Peyer's patch (tissue), 4 donors: ENCODE measurements around the gene IL1F10. TPM values are rescaled to one million over a fixed set of nuclear protein-coding genes. Genes with fewer than 3 reads are reported as not detected.

Experiments used
- DNase-seq, 3 donors: peaks; one replicate each; pipeline ENCODE4 v3.0.0-alpha.2; 2017 to 2019
- H3K27ac ChIP-seq, 4 donors: fragments of 200-600 bp; sonication (generic); one replicate each; pipeline ENCODE4 v1.5.1; 2016 to 2019
- H3K27me3 ChIP-seq, 2 donors: fragments of 200-600 bp; sonication (generic); one replicate each; pipeline ENCODE4 v1.5.1; 2019
- H3K36me3 ChIP-seq, 3 donors: fragments of 200-600 bp; sonication (generic); one replicate each; pipeline ENCODE4 v1.5.1; 2016 to 2019
- H3K4me1 ChIP-seq, 4 donors: fragments of 200-600 bp; sonication (generic); one replicate each; pipeline ENCODE4 v1.5.1; 2016 to 2019
- H3K4me3 ChIP-seq, 4 donors: fragments of 200-600 bp; sonication (generic); 1 replicate in 3 of 4; 2 replicates in 1 of 4; pipeline ENCODE4 v1.5.1; 2016 to 2019; ENCODE audit warnings: mild to moderate bottlenecking in 1 of 4
- H3K9me3 ChIP-seq, 4 donors: fragments of 200-600 bp; sonication (generic); one replicate each; pipeline ENCODE4 v1.5.1; 2016 to 2019; ENCODE audit warnings: mild to moderate bottlenecking in 1 of 4
- CTCF ChIP-seq, 6 experiments: fragments of 450-650 bp in 4 of 6; fragments of 200-600 bp in 2 of 6; sonication (generic) in 1 of 6; IDR thresholded peaks; one replicate each; pipeline ENCODE4 v1.5.1; 2017 to 2019; ENCODE audit warnings: antibody characterized with exemption in 6 of 6, mild to moderate bottlenecking in 3 of 6, moderate library complexity in 1 of 6
- POLR2A ChIP-seq, 2 donors: fragments of 450-650 bp; IDR thresholded peaks; one replicate each; pipeline ENCODE4 v1.5.1; 2017; ENCODE audit warnings: antibody characterized with exemption in 2 of 2, mild to moderate bottlenecking in 2 of 2, moderate library complexity in 2 of 2
- total RNA-seq, 4 donors: library from RNA; depleted of rRNA; stranded (reverse); fragments of >200 nt; gene quantifications; one replicate each; pipeline ENCODE4 v1.1.0, GENCODE V29; 2016

Gene IL1F10
- total RNA-seq, 4 donors from 2014 or later, result not detected

- H3K4me1 ChIP-seq, result no peaks in the 10 kb centered on the region
- H3K4me3 ChIP-seq, result no peak overlapping the region
- TF ChIP-seq POLR2A (IDR thresholded peaks at IDR 0.05), result no peak
- no peak for TF ChIP-seq CTCF (IDR thresholded peaks at IDR 0.05)
- no peaks in the 10 kb centered on the region for H3K27me3 ChIP-seq
- DNase-seq, result no peak
- peaks cover 0 to 9% (median 0%) of the 10 kb centered on the region in 4 donors for H3K9me3 ChIP-seq
- no peak overlapping the region for H3K27ac ChIP-seq
- no peaks in the 10 kb centered on the region for H3K36me3 ChIP-seq
These were observed 14.1 kb upstream of the IL1F10 start for GRCh38 chr2:113053666-113054065.

DNA sequence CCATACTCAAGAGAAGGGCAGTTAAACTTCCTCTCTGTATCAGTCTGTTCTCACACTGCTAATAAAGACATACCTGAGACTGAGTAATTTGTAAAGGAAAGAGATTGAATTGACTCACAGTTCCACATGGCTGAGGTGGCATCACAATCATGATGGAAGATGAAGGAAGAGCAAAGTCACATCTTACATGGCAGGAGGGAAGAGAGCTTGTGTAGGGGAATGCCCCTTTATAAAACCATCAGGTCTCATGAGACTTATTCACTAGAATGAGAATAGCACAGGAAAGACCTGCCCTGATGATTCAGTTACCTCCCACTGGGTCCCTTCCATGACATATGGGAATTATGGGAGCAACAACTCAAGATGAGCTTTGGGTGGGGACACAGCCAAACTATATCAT is 13.7 kb upstream of the IL1F10 start:
- Histone ChIP-seq H3K36me3 (no peaks in the 10 kb centered on the region), H3K27me3 (no peaks in the 10 kb centered on the region), H3K27ac (no peak overlapping the region), H3K4me1 (no peaks in the 10 kb centered on the region), H3K4me3 (no peak overlapping the region), H3K9me3 (peaks cover 0 to 9% (median 0%) of the 10 kb centered on the region in 4 donors)
- TF ChIP-seq CTCF (IDR thresholded peaks at IDR 0.05) (no peak), POLR2A (IDR thresholded peaks at IDR 0.05) (no peak)
- DNase-seq, result no peak

GRCh38 chr2:113056521-113056920 is 11.2 kb upstream of the IL1F10 start:
- TF ChIP-seq POLR2A (IDR thresholded peaks at IDR 0.05) (no peak), CTCF (IDR thresholded peaks at IDR 0.05) (no peak)
- no peaks in the 10 kb centered on the region for H3K27me3 ChIP-seq
- no peaks in the 10 kb centered on the region for H3K36me3 ChIP-seq
- no peak overlapping the region for H3K4me3 ChIP-seq
- no peak for DNase-seq
- peaks cover 0 to 9% (median 0%) of the 10 kb centered on the region in 4 donors for H3K9me3 ChIP-seq
- H3K27ac ChIP-seq, result no peak overlapping the region
- no peaks in the 10 kb centered on the region for H3K4me1 ChIP-seq

DNA sequence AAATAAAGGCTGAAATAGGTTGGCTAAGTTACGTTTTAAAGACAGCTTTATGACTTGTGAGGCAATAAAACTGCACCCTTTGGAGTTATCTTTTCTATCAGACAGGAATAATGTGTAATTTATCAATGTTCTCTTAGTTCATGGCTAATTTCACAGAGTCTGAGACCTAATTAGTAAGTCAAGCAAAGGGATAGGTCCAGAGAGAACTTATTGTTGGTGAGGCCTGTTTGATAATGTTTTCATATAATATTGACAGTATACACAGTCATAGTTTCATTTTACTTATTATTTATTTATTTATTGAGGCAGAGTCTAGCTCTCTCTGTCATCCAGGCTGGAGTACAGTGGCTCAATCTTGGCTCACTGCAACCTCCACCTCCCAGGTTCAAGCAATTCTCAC is 10.7 kb upstream of the IL1F10 start:
- Histone ChIP-seq H3K4me1 (no peaks in the 10 kb centered on the region), H3K9me3 (peaks cover 0 to 9% (median 0%) of the 10 kb centered on the region in 4 donors), H3K27ac (no peak overlapping the region), H3K27me3 (no peaks in the 10 kb centered on the region), H3K36me3 (no peaks in the 10 kb centered on the region), H3K4me3 (no peak overlapping the region)
- no peak for TF ChIP-seq POLR2A (IDR thresholded peaks at IDR 0.05)
- no peak for TF ChIP-seq CTCF (IDR thresholded peaks at IDR 0.05)
- no peak for DNase-seq

- Histone ChIP-seq H3K27me3 (no peaks in the 10 kb centered on the region), H3K27ac (no peak overlapping the region), H3K36me3 (no peaks in the 10 kb centered on the region), H3K4me3 (no peak overlapping the region), H3K9me3 (peaks cover 0 to 9% (median 0%) of the 10 kb centered on the region in 4 donors), H3K4me1 (no peaks in the 10 kb centered on the region)
- no peak for TF ChIP-seq CTCF (IDR thresholded peaks at IDR 0.05)
- no peak for DNase-seq
These were observed 9.3 kb upstream of the IL1F10 start for GRCh38 chr2:113058411-113058994.
